Esophagus squamous epithelium (tissue), 4 donors: ENCODE results near the gene EID3.

Source experiments
- CTCF ChIP-seq, 6 experiments: fragments of 450-650 bp in 4 of 6; fragments of 200-600 bp in 2 of 6; sonication (generic) in 2 of 6; IDR thresholded peaks; one replicate each; pipeline ENCODE4 v1.5.1; 2016 to 2019; ENCODE audit warnings: antibody characterized with exemption in 6 of 6, mild to moderate bottlenecking in 4 of 6, moderate library complexity in 4 of 6
- POLR2A ChIP-seq, 4 donors: fragments of 450-650 bp; IDR thresholded peaks; one replicate each; pipeline ENCODE4 v1.6.1; 2017; ENCODE audit warnings: antibody characterized with exemption in 4 of 4, mild to moderate bottlenecking in 4 of 4, moderate library complexity in 3 of 4

- TF ChIP-seq CTCF (IDR thresholded peaks at IDR 0.05), result no peak
- no peak for TF ChIP-seq POLR2A (IDR thresholded peaks at IDR 0.05)
These were observed 22.7 kb upstream of the EID3 start for GRCh38 chr12:104280717-104281458.
